ENCODE data around the gene FAM107B. TPM values are rescaled to one million over a fixed set of nuclear protein-coding genes. Genes with fewer than 3 reads are reported as not detected.

Gene FAM107B
- total and polyA plus RNA-seq, 7 experiments from 2014 or later = 167 to 236 (median 211) TPM

DNA sequence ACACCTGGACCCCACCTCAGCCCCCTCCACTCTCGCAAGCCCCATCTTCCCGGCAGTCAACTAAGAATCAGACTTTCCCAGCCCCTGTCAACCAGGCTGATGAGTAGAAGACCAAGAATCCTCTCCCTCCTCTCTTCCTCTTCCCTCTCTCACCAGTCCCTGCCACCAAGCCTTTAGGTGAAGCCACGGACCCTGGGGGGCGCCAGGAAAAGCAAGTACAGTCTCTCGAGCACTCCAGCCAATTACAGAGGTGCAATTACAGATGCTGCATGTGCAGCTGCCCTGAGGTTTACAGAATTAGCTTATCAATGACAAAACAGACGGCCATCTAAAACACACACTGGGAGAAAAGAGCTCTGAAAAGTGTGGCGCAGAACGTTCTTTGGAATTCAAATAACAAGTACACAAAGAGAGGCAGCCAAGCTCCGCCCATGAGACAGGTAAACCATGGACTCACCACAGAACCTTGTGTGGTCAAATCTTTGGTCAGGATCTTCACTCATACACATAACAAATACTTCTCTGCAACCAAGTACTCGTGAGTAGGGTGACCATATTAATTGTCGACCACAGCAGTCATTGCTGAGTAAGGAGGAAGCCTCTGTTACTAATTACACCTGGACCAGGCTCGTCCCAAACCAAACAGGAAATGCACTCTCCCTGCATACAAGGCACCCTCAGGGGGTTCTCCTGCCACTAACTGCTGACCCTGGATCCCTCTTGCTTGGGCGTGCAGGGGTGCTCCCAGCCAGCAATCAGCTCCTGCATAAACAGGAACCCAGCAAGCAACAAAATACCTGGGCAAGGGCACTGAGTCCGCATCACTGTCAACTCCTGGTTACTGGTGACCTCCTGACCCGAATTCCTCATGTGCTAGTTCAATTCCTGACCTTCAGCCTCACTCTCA is 189.2 kb downstream of the FAM107B start:
- ChIA-PET CTCF (interaction anchor here (0.6 to 1.0 kb wide), 2 partner anchors 238 to 252 kb away, joined by 3 read pairs; no protein-coding TSS in a partner anchor), POLR2A (interaction anchor here (0.9 to 20.1 kb wide), 4 partner anchors 8 to 19 kb away, joined by 3 to 429 read pairs (median 4); no protein-coding TSS in a partner anchor)
- Mint-ChIP-seq H3K27me3 (no peaks in the 10 kb centered on the region), H3K4me3 (peak overlapping the region; percentile 50 to 85 (median 76)), H3K9me3 (peaks cover 0 to 3% (median 0%) of the 10 kb centered on the region in 11 donors), H3K4me1 (peaks cover 67 to 100% (median 96%) of the 10 kb centered on the region in 7 donors), H3K36me3 (peaks cover 0 to 29% (median 0%) of the 10 kb centered on the region in 5 donors), H3K27ac (peak overlapping the region; percentile 96 to 100 (median 99))
- ATAC-seq (no peak), DNase-seq (peak in 1 of 9 donors; percentile 8)
- H3K4me3 ChIP-seq (ENCODE audit: low read length) = no peak overlapping the region
- H3K9me3 ChIP-seq (ENCODE audit: control insufficient read depth in 2 of 3, low read length in 3 of 3) = no peaks in the 10 kb centered on the region
- peak overlapping the region; percentile 83 for H3K27ac ChIP-seq (ENCODE audit: low read depth, low read length)
- intact Hi-C loops (cut with micrococcal nuclease) = loop anchor here (2.0 to 5.0 kb wide), 4 partner anchors 33 to 252 kb away; partner anchors contain the start of genes CDNF (in 2 of the 2), HSPA14 (in 2 of the 2) and MSANTD7 (in 2 of the 2)
- peaks cover 86 to 88% of the 10 kb centered on the region in 2 donors for H3K4me1 ChIP-seq (ENCODE audit: control insufficient read depth in 2 of 2, insufficient read depth in 2 of 2, low read length in 2 of 2)
- H3K36me3 ChIP-seq (ENCODE audit: control insufficient read depth in 2 of 3, insufficient read depth in 3 of 3, low read length in 3 of 3) = no peaks in the 10 kb centered on the region
- H3K27me3 ChIP-seq (ENCODE audit: control insufficient read depth in 2 of 2, insufficient read depth in 2 of 2, low read length in 2 of 2) = no peaks in the 10 kb centered on the region

DNA sequence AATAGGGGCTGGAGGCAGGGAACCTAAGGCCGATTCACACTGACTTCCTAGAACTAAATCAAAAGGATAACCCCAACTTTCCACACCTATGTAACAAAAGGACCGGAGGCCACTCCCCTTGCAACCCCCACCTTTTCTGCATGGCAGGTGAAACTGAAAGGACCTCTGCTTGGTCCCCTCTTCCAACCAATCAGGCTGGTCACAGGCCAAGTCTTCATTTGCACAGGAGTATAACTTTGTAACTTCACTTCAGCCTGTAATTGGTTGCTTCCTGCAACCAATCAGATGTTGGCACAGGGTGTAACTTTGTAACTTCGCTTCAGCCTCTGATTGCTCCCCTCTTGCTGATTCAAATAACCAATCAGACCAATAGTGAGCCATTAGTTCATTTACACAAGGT is 190.0 kb downstream of the FAM107B start:
- DNase-seq = peak in 2 of 9 donors; percentile 43 to 45
- no peak overlapping the region for H3K4me3 ChIP-seq (ENCODE audit: low read length)
- Mint-ChIP-seq H3K36me3 (peaks cover 0 to 29% (median 0%) of the 10 kb centered on the region in 5 donors), H3K27me3 (no peaks in the 10 kb centered on the region), H3K9me3 (peaks cover 0 to 3% (median 0%) of the 10 kb centered on the region in 11 donors), H3K4me1 (peaks cover 69 to 99% (median 92%) of the 10 kb centered on the region in 7 donors), H3K27ac (peak overlapping the region; percentile 96 to 100 (median 99)), H3K4me3 (peak overlapping the region in 9 of 10 donors; percentile 15 to 85 (median 77))
- peaks cover 82 to 89% of the 10 kb centered on the region in 2 donors for H3K4me1 ChIP-seq (ENCODE audit: control insufficient read depth in 2 of 2, insufficient read depth in 2 of 2, low read length in 2 of 2)
- no peaks in the 10 kb centered on the region for H3K27me3 ChIP-seq (ENCODE audit: control insufficient read depth in 2 of 2, insufficient read depth in 2 of 2, low read length in 2 of 2)
- H3K36me3 ChIP-seq (ENCODE audit: control insufficient read depth in 2 of 3, insufficient read depth in 3 of 3, low read length in 3 of 3) = no peaks in the 10 kb centered on the region
- ChIA-PET POLR2A (interaction anchor here (0.7 to 20.1 kb wide), 4 partner anchors 18 to 1485 kb away, joined by 3 to 429 read pairs (median 5); partner anchors contain the start of gene OPTN), CTCF (interaction anchor here (0.6 to 3.2 kb wide), 3 partner anchors 20 to 173 kb away, joined by 3 to 10 read pairs (median 8); no protein-coding TSS in a partner anchor)
- H3K27ac ChIP-seq (ENCODE audit: low read depth, low read length) = peak overlapping the region; percentile 83
- ATAC-seq = no peak
- intact Hi-C loops (cut with micrococcal nuclease) = loop anchor here (5.0 kb wide), 4 partner anchors 32 to 293 kb away; partner anchors contain the start of genes CDNF (in 2 of the 2), HSPA14 (in 2 of the 2), MSANTD7 (in 2 of the 2) and SUV39H2 (in 1 of the 2)
- no peaks in the 10 kb centered on the region for H3K9me3 ChIP-seq (ENCODE audit: control insufficient read depth in 2 of 3, low read length in 3 of 3)

DNA sequence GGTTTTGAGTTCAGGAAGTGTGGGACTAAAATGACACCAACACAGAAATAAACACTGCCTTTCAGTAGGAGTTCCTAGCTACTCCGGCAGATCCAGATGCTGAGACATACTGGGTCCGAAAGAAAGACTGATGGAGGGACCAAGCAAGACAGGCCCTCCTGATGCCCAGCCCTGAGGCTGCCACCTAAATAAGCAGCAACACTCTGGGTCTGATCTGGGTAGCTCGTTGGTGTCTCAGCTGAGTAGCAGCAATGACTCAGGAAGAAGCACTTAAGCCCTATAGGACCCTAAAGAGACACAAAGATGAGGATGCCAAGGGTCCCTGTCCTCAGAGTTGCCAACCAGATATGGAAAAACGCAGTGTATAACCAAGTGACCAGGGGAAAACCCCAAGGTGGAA is 190.7 kb downstream of the FAM107B start:
- peaks cover 0 to 26% (median 0%) of the 10 kb centered on the region in 5 donors for H3K36me3 Mint-ChIP-seq
- intact Hi-C loops (cut with micrococcal nuclease) = loop anchor here in 1 of 2 donors (1.0 to 5.0 kb wide), 4 partner anchors 12 to 293 kb away; partner anchors contain the start of gene SUV39H2
- Histone ChIP-seq H3K36me3 (ENCODE audit: control insufficient read depth in 2 of 3, insufficient read depth in 3 of 3, low read length in 3 of 3) (no peaks in the 10 kb centered on the region), H3K27ac (ENCODE audit: low read depth, low read length) (peak overlapping the region; percentile 83), H3K27me3 (ENCODE audit: control insufficient read depth in 2 of 2, insufficient read depth in 2 of 2, low read length in 2 of 2) (no peaks in the 10 kb centered on the region), H3K9me3 (ENCODE audit: control insufficient read depth in 2 of 3, low read length in 3 of 3) (no peaks in the 10 kb centered on the region), H3K4me3 (ENCODE audit: low read length) (peak overlapping the region; percentile 6), H3K4me1 (ENCODE audit: control insufficient read depth in 2 of 2, insufficient read depth in 2 of 2, low read length in 2 of 2) (peaks cover 76 to 82% of the 10 kb centered on the region in 2 donors)
- peaks cover 0 to 3% (median 0%) of the 10 kb centered on the region in 11 donors for H3K9me3 Mint-ChIP-seq
- H3K4me3 Mint-ChIP-seq = peak overlapping the region; percentile 76 to 90 (median 82)
- H3K4me1 Mint-ChIP-seq = peaks cover 69 to 99% (median 92%) of the 10 kb centered on the region in 7 donors
- CTCF ChIA-PET = interaction anchor here (0.5 to 3.2 kb wide), 8 partner anchors 13 to 239 kb away, joined by 3 to 21 read pairs (median 6); no protein-coding TSS in a partner anchor
- POLR2A ChIA-PET = interaction anchor here (0.6 to 20.1 kb wide), 7 partner anchors 17 to 1484 kb away, joined by 3 to 429 read pairs (median 3); partner anchors contain the start of genes CDNF, HSPA14, MSANTD7 and OPTN
- no peaks in the 10 kb centered on the region for H3K27me3 Mint-ChIP-seq
- no peak for DNase-seq
- peak overlapping the region; percentile 96 to 100 (median 99) for H3K27ac Mint-ChIP-seq
- ATAC-seq = no peak

DNA sequence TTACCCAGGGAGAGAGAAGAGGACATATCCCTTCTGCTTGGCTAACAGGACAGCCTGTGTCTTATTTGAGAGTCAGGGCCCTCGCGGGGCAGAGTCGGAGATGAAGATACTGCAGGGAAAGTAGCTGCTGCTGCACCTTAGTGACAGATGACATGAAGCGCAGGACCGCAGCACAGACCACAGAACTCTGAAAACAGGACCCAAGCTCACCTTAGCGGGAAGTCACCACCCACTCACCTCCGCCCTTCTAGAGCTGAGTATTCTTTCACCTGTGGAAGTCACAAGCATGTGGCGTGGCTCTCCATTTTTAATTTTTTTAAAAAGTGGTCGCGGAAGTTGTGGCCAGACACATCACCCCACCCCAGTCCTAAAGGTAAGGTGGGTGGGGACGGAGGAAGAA is 191.4 kb downstream of the FAM107B start:
- intact Hi-C loops (cut with micrococcal nuclease) = loop anchor here in 1 of 2 donors (1.0 to 5.0 kb wide), 4 partner anchors 11 to 294 kb away; partner anchors contain the start of gene SUV39H2
- H3K27ac ChIP-seq (ENCODE audit: low read depth, low read length) = peak overlapping the region; percentile 83
- peaks cover 75 to 77% of the 10 kb centered on the region in 2 donors for H3K4me1 ChIP-seq (ENCODE audit: control insufficient read depth in 2 of 2, insufficient read depth in 2 of 2, low read length in 2 of 2)
- H3K4me3 ChIP-seq (ENCODE audit: low read length) = peak overlapping the region; percentile 10
- Mint-ChIP-seq H3K27ac (peak overlapping the region; percentile 96 to 100 (median 99)), H3K36me3 (peaks cover 2 to 24% (median 2%) of the 10 kb centered on the region in 5 donors), H3K4me3 (peak overlapping the region; percentile 76 to 90 (median 82)), H3K4me1 (peaks cover 69 to 99% (median 92%) of the 10 kb centered on the region in 7 donors), H3K9me3 (peaks cover 0 to 3% (median 0%) of the 10 kb centered on the region in 11 donors), H3K27me3 (no peaks in the 10 kb centered on the region)
- DNase-seq (peak; percentile 47 to 92 (median 87)), ATAC-seq (peak; percentile 79)
- H3K36me3 ChIP-seq (ENCODE audit: control insufficient read depth in 2 of 3, insufficient read depth in 3 of 3, low read length in 3 of 3) = no peaks in the 10 kb centered on the region
- H3K9me3 ChIP-seq (ENCODE audit: control insufficient read depth in 2 of 3, low read length in 3 of 3) = no peaks in the 10 kb centered on the region
- POLR2A ChIA-PET = interaction anchor here (0.5 to 20.1 kb wide), 12 partner anchors 16 to 665 kb away, joined by 3 to 429 read pairs (median 3); partner anchors contain the start of genes CDNF, HSPA14 and MSANTD7
- H3K27me3 ChIP-seq (ENCODE audit: control insufficient read depth in 2 of 2, insufficient read depth in 2 of 2, low read length in 2 of 2) = no peaks in the 10 kb centered on the region
- CTCF ChIA-PET = interaction anchor here (0.6 to 3.2 kb wide), 7 partner anchors 12 to 40 kb away, joined by 4 to 21 read pairs (median 8); no protein-coding TSS in a partner anchor

DNA sequence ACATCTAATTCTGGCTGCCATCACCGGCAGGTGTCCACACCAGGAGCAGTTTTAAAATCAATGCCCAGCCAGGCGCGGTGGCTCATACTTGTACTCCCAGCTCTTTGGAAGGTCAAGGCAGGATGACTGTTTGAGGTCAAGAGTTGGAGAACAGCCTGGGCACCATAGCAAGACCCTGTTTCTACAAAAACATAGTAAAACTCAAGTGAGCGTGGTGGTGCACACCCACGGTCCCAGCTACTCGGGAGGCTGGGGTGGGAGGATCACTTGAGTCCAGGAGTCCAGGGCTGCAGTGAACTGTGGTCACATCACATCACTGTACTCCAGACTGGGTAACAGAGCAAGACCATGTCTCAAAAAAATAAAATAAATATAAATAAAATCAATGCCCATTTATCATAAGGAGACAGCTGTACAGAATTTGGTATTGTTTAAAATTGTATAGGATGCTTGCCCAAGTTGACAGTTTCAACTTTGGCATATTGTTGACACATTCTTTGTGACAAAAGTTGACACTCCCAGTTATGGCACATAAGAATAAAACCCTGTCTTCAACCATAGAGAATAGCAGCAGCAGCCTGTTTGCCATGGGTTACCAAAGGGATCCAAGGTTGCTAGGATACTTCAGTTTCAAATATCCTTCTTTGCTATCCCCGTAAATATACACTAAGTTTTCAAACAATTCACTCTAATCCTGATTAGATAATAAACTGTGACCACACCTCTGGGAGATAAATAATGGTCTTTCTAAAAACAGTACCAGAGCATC is 193.0 kb downstream of the FAM107B start:
- peaks cover 0 to 1% (median 0%) of the 10 kb centered on the region in 11 donors for H3K9me3 Mint-ChIP-seq
- H3K36me3 ChIP-seq (ENCODE audit: control insufficient read depth in 2 of 3, insufficient read depth in 3 of 3, low read length in 3 of 3) = no peaks in the 10 kb centered on the region
- ChIA-PET CTCF (interaction anchor here (0.6 to 3.2 kb wide), 3 partner anchors 17 to 21 kb away, joined by 3 to 10 read pairs (median 3); no protein-coding TSS in a partner anchor), POLR2A (interaction anchor here (0.6 to 20.1 kb wide), 3 partner anchors 15 to 55 kb away, joined by 3 to 429 read pairs (median 5); no protein-coding TSS in a partner anchor)
- peaks cover 1 to 17% (median 7%) of the 10 kb centered on the region in 5 donors for H3K36me3 Mint-ChIP-seq
- intact Hi-C loops (cut with micrococcal nuclease) = loop anchor here in 1 of 2 donors (5.0 kb wide), 1 partner anchor 296 kb away; the partner anchor contains the start of gene SUV39H2
- no peaks in the 10 kb centered on the region for H3K27me3 ChIP-seq (ENCODE audit: control insufficient read depth in 2 of 2, insufficient read depth in 2 of 2, low read length in 2 of 2)
- H3K4me3 Mint-ChIP-seq = peak overlapping the region in 6 of 10 donors; percentile 49 to 85 (median 64)
- H3K27ac ChIP-seq (ENCODE audit: low read depth, low read length) = peak overlapping the region; percentile 83
- peaks cover 64 to 65% of the 10 kb centered on the region in 2 donors for H3K4me1 ChIP-seq (ENCODE audit: control insufficient read depth in 2 of 2, insufficient read depth in 2 of 2, low read length in 2 of 2)
- H3K4me1 Mint-ChIP-seq = peaks cover 60 to 97% (median 89%) of the 10 kb centered on the region in 7 donors
- peak overlapping the region; percentile 96 to 100 (median 99) for H3K27ac Mint-ChIP-seq
- H3K27me3 Mint-ChIP-seq = no peaks in the 10 kb centered on the region
- H3K4me3 ChIP-seq (ENCODE audit: low read length) = no peak overlapping the region
- H3K9me3 ChIP-seq (ENCODE audit: control insufficient read depth in 2 of 3, low read length in 3 of 3) = no peaks in the 10 kb centered on the region
- ATAC-seq (no peak), DNase-seq (no peak)
